ENCODE data around the gene PRR19. TPM values are rescaled to one million over a fixed set of nuclear protein-coding genes. Genes with fewer than 3 reads are reported as not detected.
"Not testable (repeated sequence)": the region's sequence is repeated elsewhere in the genome, so short reads cannot be mapped to it uniquely, and the experiment has no call there.

The PRR19 gene
- total RNA-seq, 1 donor from 2014 or later, result 0.52 TPM

- intact Hi-C loops (cut with DNase I), result no loop called here
- H3K27me3 ChIP-seq, result no peaks in the 10 kb centered on the region
Measured at GRCh38 chr19:42330241-42330711, 28.3 kb downstream of the PRR19 start.

DNA sequence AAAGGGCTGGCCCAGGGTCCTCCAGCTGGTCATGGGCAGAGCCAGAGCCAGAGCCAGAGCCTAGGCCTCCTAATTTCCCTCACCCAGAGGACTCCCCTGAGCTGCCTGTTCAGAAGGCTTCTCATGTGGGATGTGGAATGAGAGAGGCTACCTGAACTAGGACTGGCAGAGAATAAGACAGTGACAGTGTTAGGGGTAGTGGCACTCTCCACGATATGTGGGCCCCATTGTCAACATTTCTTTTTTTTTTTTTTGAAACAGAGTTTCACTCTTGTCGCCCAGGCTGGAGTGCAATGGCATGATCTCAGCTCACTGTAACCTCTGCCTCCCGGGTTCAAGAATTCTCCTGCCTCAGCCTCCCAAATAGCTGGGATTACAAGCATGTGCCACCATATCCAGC lies 29.4 kb downstream of the PRR19 start:
- H3K36me3 ChIP-seq; ATAC-seq; H3K4me1 ChIP-seq; DNase-seq; intact Hi-C loops (cut with DNase I); H3K27ac ChIP-seq; H3K27me3 ChIP-seq; H3K4me3 ChIP-seq; H3K9me3 ChIP-seq: not testable (repeated sequence)

More at GRCh38 chr19:42330241-42330711, 28.3 kb downstream of the PRR19 start:
- TF ChIP-seq, protein P1, sequence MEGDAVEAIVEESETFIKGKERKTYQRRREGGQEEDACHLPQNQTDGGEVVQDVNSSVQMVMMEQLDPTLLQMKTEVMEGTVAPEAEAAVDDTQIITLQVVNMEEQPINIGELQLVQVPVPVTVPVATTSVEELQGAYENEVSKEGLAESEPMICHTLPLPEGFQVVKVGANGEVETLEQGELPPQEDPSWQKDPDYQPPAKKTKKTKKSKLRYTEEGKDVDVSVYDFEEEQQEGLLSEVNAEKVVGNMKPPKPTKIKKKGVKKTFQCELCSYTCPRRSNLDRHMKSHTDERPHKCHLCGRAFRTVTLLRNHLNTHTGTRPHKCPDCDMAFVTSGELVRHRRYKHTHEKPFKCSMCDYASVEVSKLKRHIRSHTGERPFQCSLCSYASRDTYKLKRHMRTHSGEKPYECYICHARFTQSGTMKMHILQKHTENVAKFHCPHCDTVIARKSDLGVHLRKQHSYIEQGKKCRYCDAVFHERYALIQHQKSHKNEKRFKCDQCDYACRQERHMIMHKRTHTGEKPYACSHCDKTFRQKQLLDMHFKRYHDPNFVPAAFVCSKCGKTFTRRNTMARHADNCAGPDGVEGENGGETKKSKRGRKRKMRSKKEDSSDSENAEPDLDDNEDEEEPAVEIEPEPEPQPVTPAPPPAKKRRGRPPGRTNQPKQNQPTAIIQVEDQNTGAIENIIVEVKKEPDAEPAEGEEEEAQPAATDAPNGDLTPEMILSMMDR (IDR thresholded peaks at IDR 0.05), result no peak
- DNase-seq (no peak), ATAC-seq (no peak)
- no peak overlapping the region for H3K4me3 ChIP-seq
- H3K27ac ChIP-seq, result no peak overlapping the region
- no peaks in the 10 kb centered on the region for H3K9me3 ChIP-seq
- H3K4me1 ChIP-seq, result peaks cover 11% of the 10 kb centered on the region
- no peaks in the 10 kb centered on the region for H3K36me3 ChIP-seq

- TF ChIP-seq, protein P1 (IDR thresholded peaks at IDR 0.05), result no peak
- intact Hi-C loops (cut with DNase I), result no loop called here
- H3K36me3 ChIP-seq, result peaks cover 11% of the 10 kb centered on the region
- no peak overlapping the region for H3K27ac ChIP-seq
- H3K9me3 ChIP-seq, result no peaks in the 10 kb centered on the region
- no peak overlapping the region for H3K4me3 ChIP-seq
- no peak for DNase-seq
- H3K27me3 ChIP-seq, result no peaks in the 10 kb centered on the region
- ATAC-seq, result no peak
- no peaks in the 10 kb centered on the region for H3K4me1 ChIP-seq
Measured at GRCh38 chr19:42332059-42332458, 30.1 kb downstream of the PRR19 start.

DNA sequence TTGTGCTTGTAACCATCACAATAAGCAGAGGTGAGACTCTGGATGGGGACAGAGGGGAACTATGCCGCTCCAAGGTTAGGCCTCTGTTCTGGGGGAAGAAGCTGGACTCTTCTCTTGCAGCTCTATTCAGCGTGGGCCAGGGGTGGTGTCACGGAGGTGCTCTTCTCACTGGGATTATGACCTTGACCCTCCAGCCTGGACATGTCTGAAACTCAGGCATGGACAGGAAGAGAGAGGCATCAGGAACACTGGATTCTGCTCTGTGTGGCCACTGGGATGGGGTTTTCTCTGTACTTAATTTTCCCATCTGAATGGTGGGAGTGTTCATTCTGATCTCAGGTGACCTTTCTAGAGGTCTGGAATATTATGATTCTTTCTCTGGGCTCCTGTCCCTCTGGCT lies 31.1 kb downstream of the PRR19 start:
- no peak for ATAC-seq
- Histone ChIP-seq H3K27ac (no peak overlapping the region), H3K4me3 (no peak overlapping the region), H3K9me3 (no peaks in the 10 kb centered on the region), H3K36me3 (peaks cover 11% of the 10 kb centered on the region), H3K4me1 (no peaks in the 10 kb centered on the region), H3K27me3 (no peaks in the 10 kb centered on the region)
- TF ChIP-seq, protein P1 (IDR thresholded peaks at IDR 0.05), result no peak
- intact Hi-C loops (cut with DNase I), result no loop called here
- DNase-seq, result no peak

GRCh38 chr19:42333975-42334696 lies 32.2 kb downstream of the PRR19 start:
- H3K4me1 ChIP-seq, result no peaks in the 10 kb centered on the region
- peaks cover 11% of the 10 kb centered on the region for H3K36me3 ChIP-seq
- H3K27me3 ChIP-seq, result no peaks in the 10 kb centered on the region
- H3K4me3 ChIP-seq, result no peak overlapping the region
- DNase-seq (no peak), ATAC-seq (no peak)
- H3K9me3 ChIP-seq, result no peaks in the 10 kb centered on the region
- H3K27ac ChIP-seq, result no peak overlapping the region
- intact Hi-C loops (cut with DNase I), result no loop called here
- TF ChIP-seq, protein P1 (IDR thresholded peaks at IDR 0.05), result no peak

DNA sequence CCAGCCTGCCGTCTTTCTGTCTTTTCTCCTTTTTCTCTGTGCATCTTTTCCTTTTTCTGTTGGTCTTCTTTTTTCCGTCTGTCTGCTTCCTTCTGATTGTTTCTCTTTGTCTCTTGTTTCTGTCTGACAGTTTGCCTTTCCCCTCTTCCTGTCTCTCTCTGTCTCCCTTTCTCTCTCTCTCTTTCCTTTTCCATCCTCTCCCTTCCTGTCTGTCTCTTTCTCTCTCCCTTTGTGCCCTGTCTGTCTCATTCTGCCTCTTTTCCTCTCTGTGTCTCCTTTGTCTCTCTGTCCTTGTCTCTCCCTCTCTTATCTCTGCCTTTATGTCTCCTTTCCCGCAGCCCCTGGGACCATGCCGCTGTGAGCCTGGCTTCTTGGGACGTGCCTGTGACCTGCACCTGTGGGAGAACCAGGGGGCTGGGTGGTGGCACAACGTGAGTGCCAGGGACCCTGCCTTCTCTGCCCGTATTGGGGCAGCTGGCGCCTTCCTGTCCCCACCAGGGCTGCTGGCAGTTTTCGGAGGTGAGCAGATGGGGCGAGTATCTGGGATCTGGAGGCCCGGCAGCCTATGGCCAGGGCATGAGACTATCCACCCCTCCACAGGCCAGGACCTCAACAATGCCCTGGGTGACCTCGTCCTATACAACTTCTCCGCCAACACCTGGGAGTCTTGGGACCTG lies 32.9 kb downstream of the PRR19 start:
- Histone ChIP-seq H3K9me3 (no peaks in the 10 kb centered on the region), H3K27ac (no peak overlapping the region), H3K36me3 (peaks cover 11% of the 10 kb centered on the region), H3K4me1 (no peaks in the 10 kb centered on the region), H3K27me3 (no peaks in the 10 kb centered on the region), H3K4me3 (no peak overlapping the region)
- intact Hi-C loops (cut with DNase I), result no loop called here
- ATAC-seq, result no peak
- DNase-seq, result no peak
- TF ChIP-seq, protein P1 (IDR thresholded peaks at IDR 0.05), result no peak

Measured in upper lobe of right lung (tissue), 1 donor.